ENCODE measurements around the gene PLA2G5. TPM values are rescaled to one million over a fixed set of nuclear protein-coding genes. Genes with fewer than 3 reads are reported as not detected.

PLA2G5 gene
- total and polyA plus RNA-seq, 2 of the 13 experiments (the other 11 are each of a cell fraction or from before 2014, with no cell fraction given) = not detected

DNA sequence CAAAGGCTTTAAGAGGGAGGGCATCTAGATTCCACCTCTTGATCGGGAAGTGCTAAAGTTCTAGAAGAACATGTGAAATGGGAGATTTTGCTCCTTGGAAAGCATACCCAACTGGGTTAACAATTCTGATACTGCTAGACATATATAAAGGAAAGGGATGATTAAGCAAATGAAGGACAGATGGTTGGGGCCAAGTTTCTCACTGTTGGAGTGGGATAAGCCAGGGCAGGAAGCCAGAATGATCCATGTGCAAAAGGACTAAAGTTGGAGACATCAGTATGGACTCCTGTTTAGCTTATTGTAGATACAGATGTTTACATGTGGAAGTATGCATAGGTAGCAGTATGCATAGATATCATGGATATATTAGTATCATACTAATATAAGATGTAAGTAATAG is 16.8 kb downstream of the PLA2G5 start (continued):
- TF ChIP-seq, protein P1, sequence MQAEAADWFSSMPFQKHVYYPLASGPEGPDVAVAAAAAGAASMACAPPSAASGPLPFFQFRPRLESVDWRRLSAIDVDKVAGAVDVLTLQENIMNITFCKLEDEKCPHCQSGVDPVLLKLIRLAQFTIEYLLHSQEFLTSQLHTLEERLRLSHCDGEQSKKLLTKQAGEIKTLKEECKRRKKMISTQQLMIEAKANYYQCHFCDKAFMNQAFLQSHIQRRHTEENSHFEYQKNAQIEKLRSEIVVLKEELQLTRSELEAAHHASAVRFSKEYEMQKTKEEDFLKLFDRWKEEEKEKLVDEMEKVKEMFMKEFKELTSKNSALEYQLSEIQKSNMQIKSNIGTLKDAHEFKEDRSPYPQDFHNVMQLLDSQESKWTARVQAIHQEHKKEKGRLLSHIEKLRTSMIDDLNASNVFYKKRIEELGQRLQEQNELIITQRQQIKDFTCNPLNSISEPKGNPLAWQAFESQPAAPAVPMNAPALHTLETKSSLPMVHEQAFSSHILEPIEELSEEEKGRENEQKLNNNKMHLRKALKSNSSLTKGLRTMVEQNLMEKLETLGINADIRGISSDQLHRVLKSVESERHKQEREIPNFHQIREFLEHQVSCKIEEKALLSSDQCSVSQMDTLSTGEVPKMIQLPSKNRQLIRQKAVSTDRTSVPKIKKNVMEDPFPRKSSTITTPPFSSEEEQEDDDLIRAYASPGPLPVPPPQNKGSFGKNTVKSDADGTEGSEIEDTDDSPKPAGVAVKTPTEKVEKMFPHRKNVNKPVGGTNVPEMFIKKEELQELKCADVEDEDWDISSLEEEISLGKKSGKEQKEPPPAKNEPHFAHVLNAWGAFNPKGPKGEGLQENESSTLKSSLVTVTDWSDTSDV (CRISPR knock-in tag; IDR thresholded peaks at IDR 0.05) = no peak
- TF ChIP-seq, protein P2, sequence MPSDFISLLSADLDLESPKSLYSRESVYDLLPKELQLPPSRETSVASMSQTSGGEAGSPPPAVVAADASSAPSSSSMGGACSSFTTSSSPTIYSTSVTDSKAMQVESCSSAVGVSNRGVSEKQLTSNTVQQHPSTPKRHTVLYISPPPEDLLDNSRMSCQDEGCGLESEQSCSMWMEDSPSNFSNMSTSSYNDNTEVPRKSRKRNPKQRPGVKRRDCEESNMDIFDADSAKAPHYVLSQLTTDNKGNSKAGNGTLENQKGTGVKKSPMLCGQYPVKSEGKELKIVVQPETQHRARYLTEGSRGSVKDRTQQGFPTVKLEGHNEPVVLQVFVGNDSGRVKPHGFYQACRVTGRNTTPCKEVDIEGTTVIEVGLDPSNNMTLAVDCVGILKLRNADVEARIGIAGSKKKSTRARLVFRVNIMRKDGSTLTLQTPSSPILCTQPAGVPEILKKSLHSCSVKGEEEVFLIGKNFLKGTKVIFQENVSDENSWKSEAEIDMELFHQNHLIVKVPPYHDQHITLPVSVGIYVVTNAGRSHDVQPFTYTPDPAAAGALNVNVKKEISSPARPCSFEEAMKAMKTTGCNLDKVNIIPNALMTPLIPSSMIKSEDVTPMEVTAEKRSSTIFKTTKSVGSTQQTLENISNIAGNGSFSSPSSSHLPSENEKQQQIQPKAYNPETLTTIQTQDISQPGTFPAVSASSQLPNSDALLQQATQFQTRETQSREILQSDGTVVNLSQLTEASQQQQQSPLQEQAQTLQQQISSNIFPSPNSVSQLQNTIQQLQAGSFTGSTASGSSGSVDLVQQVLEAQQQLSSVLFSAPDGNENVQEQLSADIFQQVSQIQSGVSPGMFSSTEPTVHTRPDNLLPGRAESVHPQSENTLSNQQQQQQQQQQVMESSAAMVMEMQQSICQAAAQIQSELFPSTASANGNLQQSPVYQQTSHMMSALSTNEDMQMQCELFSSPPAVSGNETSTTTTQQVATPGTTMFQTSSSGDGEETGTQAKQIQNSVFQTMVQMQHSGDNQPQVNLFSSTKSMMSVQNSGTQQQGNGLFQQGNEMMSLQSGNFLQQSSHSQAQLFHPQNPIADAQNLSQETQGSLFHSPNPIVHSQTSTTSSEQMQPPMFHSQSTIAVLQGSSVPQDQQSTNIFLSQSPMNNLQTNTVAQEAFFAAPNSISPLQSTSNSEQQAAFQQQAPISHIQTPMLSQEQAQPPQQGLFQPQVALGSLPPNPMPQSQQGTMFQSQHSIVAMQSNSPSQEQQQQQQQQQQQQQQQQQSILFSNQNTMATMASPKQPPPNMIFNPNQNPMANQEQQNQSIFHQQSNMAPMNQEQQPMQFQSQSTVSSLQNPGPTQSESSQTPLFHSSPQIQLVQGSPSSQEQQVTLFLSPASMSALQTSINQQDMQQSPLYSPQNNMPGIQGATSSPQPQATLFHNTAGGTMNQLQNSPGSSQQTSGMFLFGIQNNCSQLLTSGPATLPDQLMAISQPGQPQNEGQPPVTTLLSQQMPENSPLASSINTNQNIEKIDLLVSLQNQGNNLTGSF (CRISPR knock-in tag; IDR thresholded peaks at IDR 0.05) = no peak
- no peak for TF ChIP-seq NKX3-1 (CRISPR knock-in tag; IDR thresholded peaks at IDR 0.05)
- TF ChIP-seq, protein P3, sequence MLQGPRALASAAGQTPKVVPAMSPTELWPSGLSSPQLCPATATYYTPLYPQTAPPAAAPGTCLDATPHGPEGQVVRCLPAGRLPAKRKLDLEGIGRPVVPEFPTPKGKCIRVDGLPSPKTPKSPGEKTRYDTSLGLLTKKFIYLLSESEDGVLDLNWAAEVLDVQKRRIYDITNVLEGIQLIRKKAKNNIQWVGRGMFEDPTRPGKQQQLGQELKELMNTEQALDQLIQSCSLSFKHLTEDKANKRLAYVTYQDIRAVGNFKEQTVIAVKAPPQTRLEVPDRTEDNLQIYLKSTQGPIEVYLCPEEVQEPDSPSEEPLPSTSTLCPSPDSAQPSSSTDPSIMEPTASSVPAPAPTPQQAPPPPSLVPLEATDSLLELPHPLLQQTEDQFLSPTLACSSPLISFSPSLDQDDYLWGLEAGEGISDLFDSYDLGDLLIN (CRISPR knock-in tag; IDR thresholded peaks at IDR 0.05; ENCODE audit: borderline replicate concordance) = no peak
- TF ChIP-seq CEBPB (IDR thresholded peaks at IDR 0.05; ENCODE audit: borderline replicate concordance, low read depth, low read length) = no peak
- TF ChIP-seq, protein P4, sequence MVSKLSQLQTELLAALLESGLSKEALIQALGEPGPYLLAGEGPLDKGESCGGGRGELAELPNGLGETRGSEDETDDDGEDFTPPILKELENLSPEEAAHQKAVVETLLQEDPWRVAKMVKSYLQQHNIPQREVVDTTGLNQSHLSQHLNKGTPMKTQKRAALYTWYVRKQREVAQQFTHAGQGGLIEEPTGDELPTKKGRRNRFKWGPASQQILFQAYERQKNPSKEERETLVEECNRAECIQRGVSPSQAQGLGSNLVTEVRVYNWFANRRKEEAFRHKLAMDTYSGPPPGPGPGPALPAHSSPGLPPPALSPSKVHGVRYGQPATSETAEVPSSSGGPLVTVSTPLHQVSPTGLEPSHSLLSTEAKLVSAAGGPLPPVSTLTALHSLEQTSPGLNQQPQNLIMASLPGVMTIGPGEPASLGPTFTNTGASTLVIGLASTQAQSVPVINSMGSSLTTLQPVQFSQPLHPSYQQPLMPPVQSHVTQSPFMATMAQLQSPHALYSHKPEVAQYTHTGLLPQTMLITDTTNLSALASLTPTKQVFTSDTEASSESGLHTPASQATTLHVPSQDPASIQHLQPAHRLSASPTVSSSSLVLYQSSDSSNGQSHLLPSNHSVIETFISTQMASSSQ (IDR thresholded peaks at IDR 0.05; ENCODE audit: low read depth) = no peak
- TF ChIP-seq, protein P4 (CRISPR knock-in tag; IDR thresholded peaks at IDR 0.05; ENCODE audit: borderline replicate concordance) = no peak
